Brain microvascular endothelial cell (primary cell): ENCODE data around the gene CIC.
"Not testable (repeated sequence)": the region's sequence is repeated elsewhere in the genome, so short reads cannot be mapped to it uniquely, and the experiment has no call there.

Experiments
- DNase-seq: peaks from one replicate; pipeline ENCODE4 v3.0.0-alpha.2; 2020
- H3K27ac ChIP-seq: fragments of 250-450 bp; sonication (Bioruptor Pico); 2 replicates; pipeline ENCODE4 v1.5.1; 2020; ENCODE audit warnings: mild to moderate bottlenecking, moderate library complexity
- H3K27me3 ChIP-seq: fragments of 250-450 bp; sonication (Bioruptor Pico); replicated peaks from 2 replicates; pipeline ENCODE4 v1.5.1; 2020; ENCODE audit warnings: mild to moderate bottlenecking
- H3K36me3 ChIP-seq: fragments of 250-450 bp; sonication (Bioruptor Pico); replicated peaks from 2 replicates; pipeline ENCODE4 v1.5.1; 2020; ENCODE audit warnings: mild to moderate bottlenecking
- H3K4me3 ChIP-seq: 2 replicates; pipeline ENCODE4 v1.5.1; 2011; ENCODE audit warnings: low read depth, mild to moderate bottlenecking, control low read depth, low read length, moderate library complexity
- CTCF ChIP-seq: IDR thresholded peaks from 2 replicates; pipeline ENCODE4 v1.5.1; 2011; ENCODE audit warnings: low read depth, mild to moderate bottlenecking, moderate library complexity, low read length, control low read depth, inconsistent platforms; ENCODE audit errors: missing control alignments
- in situ Hi-C: cut with HindIII; loops from 2 replicates; pipeline ENCODE4 v1.10.0; 2017; ENCODE audit warnings: low sequenced_read_pairs, low pct_ligation_motif_present

The CIC gene

GRCh38 chr19:42253245-42254088, 15.6 kb upstream of the CIC start:
- Histone ChIP-seq H3K36me3 (peaks cover 20% of the 10 kb centered on the region), H3K27me3 (no peaks in the 10 kb centered on the region), H3K4me3 (peak overlapping the region; percentile 93), H3K27ac (peak overlapping the region; percentile 57)
- DNase-seq, result no peak
- in situ Hi-C loops, result no loop called here
- no peak for TF ChIP-seq CTCF

- peaks cover 12% of the 10 kb centered on the region for H3K36me3 ChIP-seq
- H3K27me3 ChIP-seq, result no peaks in the 10 kb centered on the region
- H3K4me3 ChIP-seq, result peak overlapping the region; percentile 93
- H3K27ac ChIP-seq, result peak overlapping the region; percentile 78
- in situ Hi-C loops, result no loop called here
- no peak for TF ChIP-seq CTCF
- DNase-seq, result no peak
Observed at GRCh38 chr19:42254089-42254849, 14.8 kb upstream of the CIC start.

- no peak for TF ChIP-seq CTCF
- in situ Hi-C loops, result no loop called here
- H3K36me3 ChIP-seq, result peaks cover 3% of the 10 kb centered on the region
- H3K27ac ChIP-seq, result peak within 1 kb of the TSS; percentile 78
- peak within 1 kb of the TSS; percentile 93 for H3K4me3 ChIP-seq
- peak; percentile 88 for DNase-seq
- H3K27me3 ChIP-seq, result no peaks in the 10 kb centered on the region
Observed at GRCh38 chr19:42254850-42255765, 13.9 kb upstream of the CIC start, which contains the start of gene ERF. ERF (minus strand) TSS chr19:42255128; CDS start chr19:42254999, 129 bp downstream.

GRCh38 chr19:42255766-42256745, 13.0 kb upstream of the CIC start:
- H3K4me3 ChIP-seq, result peak overlapping the region; percentile 62
- H3K27me3 ChIP-seq, result no peaks in the 10 kb centered on the region
- in situ Hi-C loops, result no loop called here
- TF ChIP-seq CTCF, result no peak
- no peaks in the 10 kb centered on the region for H3K36me3 ChIP-seq
- H3K27ac ChIP-seq, result peak overlapping the region; percentile 56
- DNase-seq, result no peak

- H3K27me3 ChIP-seq, H3K36me3 ChIP-seq, DNase-seq, in situ Hi-C loops, H3K4me3 ChIP-seq, H3K27ac ChIP-seq: not testable (repeated sequence)
Observed at GRCh38 chr19:42257842-42258241, 11.2 kb upstream of the CIC start.
